ENCODE results near the gene PTPRM. TPM values are rescaled to one million over a fixed set of nuclear protein-coding genes. Genes with fewer than 3 reads are reported as not detected.

PTPRM gene
- total and polyA plus RNA-seq, 4 donors = 61.1 to 146 (median 87.5) TPM

- 85 to 90% methylated on average over 4 of the region's 4 CpGs for WGBS, 2 donors
- Histone ChIP-seq H3K27ac (ENCODE audit: low read depth in 1 of 2, low read length in 1 of 2) (no peak overlapping the region), H3K9me3 (ENCODE audit: control insufficient read depth in 4 of 4, insufficient read depth in 3 of 4, low read length in 3 of 4) (no peaks in the 10 kb centered on the region), H3K36me3 (ENCODE audit: control insufficient read depth in 4 of 4, insufficient read depth in 4 of 4, low read length in 4 of 4) (peaks cover 0 to 6% (median under 1%) of the 10 kb centered on the region in 4 donors), H3K4me3 (no peak overlapping the region), H3K9ac (ENCODE audit: insufficient read depth in 1 of 2, low read length in 2 of 2) (no peak overlapping the region), H3K27me3 (ENCODE audit: control insufficient read depth in 3 of 3, insufficient read depth in 3 of 3, low read length in 2 of 3) (no peaks in the 10 kb centered on the region), H3K4me1 (ENCODE audit: control insufficient read depth in 5 of 5, insufficient read depth in 5 of 5, low read length in 5 of 5) (no peaks in the 10 kb centered on the region)
- TF ChIP-seq, protein P1, sequence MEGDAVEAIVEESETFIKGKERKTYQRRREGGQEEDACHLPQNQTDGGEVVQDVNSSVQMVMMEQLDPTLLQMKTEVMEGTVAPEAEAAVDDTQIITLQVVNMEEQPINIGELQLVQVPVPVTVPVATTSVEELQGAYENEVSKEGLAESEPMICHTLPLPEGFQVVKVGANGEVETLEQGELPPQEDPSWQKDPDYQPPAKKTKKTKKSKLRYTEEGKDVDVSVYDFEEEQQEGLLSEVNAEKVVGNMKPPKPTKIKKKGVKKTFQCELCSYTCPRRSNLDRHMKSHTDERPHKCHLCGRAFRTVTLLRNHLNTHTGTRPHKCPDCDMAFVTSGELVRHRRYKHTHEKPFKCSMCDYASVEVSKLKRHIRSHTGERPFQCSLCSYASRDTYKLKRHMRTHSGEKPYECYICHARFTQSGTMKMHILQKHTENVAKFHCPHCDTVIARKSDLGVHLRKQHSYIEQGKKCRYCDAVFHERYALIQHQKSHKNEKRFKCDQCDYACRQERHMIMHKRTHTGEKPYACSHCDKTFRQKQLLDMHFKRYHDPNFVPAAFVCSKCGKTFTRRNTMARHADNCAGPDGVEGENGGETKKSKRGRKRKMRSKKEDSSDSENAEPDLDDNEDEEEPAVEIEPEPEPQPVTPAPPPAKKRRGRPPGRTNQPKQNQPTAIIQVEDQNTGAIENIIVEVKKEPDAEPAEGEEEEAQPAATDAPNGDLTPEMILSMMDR (IDR thresholded peaks at IDR 0.05; ENCODE audit: control extremely low read depth, extremely low read depth) = no peak
- DNase-seq (no peak), ATAC-seq (ENCODE audit: insufficient read depth, low FRiP score) (no peak)
Measured at GRCh38 chr18:8218197-8218596, 651.1 kb downstream of the PTPRM start.

DNA sequence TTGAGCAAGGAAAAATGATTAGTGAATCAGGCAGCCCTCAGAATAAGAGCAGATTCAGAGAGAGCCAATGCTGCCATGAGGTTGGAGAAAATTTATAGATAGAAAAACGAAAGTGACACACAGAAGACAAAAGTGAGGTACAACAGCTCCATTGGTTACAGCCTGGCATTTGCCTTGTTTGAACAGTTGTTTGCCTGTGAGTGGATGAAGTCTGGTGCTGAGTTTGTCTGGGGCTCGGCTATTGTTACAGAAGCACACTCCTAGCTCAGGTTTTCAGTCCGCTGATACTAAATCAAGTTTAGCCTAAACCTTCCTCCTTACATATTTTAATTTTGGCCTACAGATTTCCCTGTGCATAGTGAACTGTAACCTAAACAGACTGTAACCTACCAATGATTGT is 654.3 kb downstream of the PTPRM start:
- Histone ChIP-seq H3K4me1 (ENCODE audit: control insufficient read depth in 5 of 5, insufficient read depth in 5 of 5, low read length in 5 of 5) (no peaks in the 10 kb centered on the region), H3K27ac (ENCODE audit: low read depth in 1 of 2, low read length in 1 of 2) (no peak overlapping the region), H3K36me3 (ENCODE audit: control insufficient read depth in 4 of 4, insufficient read depth in 4 of 4, low read length in 4 of 4) (peaks cover 0 to 6% (median 2%) of the 10 kb centered on the region in 4 donors), H3K27me3 (ENCODE audit: control insufficient read depth in 3 of 3, insufficient read depth in 3 of 3, low read length in 2 of 3) (no peaks in the 10 kb centered on the region), H3K9me3 (ENCODE audit: control insufficient read depth in 4 of 4, insufficient read depth in 3 of 4, low read length in 3 of 4) (peaks cover 0 to 1% (median 0%) of the 10 kb centered on the region in 4 donors), H3K4me3 (no peak overlapping the region), H3K9ac (ENCODE audit: insufficient read depth in 1 of 2, low read length in 2 of 2) (no peak overlapping the region)
- TF ChIP-seq, protein P1 (IDR thresholded peaks at IDR 0.05; ENCODE audit: control extremely low read depth, extremely low read depth) = no peak
- ATAC-seq (ENCODE audit: insufficient read depth, low FRiP score) = no peak
- no peak for DNase-seq
- WGBS, 2 donors = 78 to 84% methylated on average over 3 of the region's 3 CpGs

GRCh38 chr18:8224576-8224975 is 657.5 kb downstream of the PTPRM start:
- Histone ChIP-seq H3K9ac (ENCODE audit: insufficient read depth in 1 of 2, low read length in 2 of 2) (no peak overlapping the region), H3K27ac (ENCODE audit: low read depth in 1 of 2, low read length in 1 of 2) (no peak overlapping the region), H3K36me3 (ENCODE audit: control insufficient read depth in 4 of 4, insufficient read depth in 4 of 4, low read length in 4 of 4) (peaks cover 0 to 6% (median 2%) of the 10 kb centered on the region in 4 donors), H3K4me3 (no peak overlapping the region), H3K27me3 (ENCODE audit: control insufficient read depth in 3 of 3, insufficient read depth in 3 of 3, low read length in 2 of 3) (no peaks in the 10 kb centered on the region), H3K4me1 (ENCODE audit: control insufficient read depth in 5 of 5, insufficient read depth in 5 of 5, low read length in 5 of 5) (no peaks in the 10 kb centered on the region), H3K9me3 (ENCODE audit: control insufficient read depth in 4 of 4, insufficient read depth in 3 of 4, low read length in 3 of 4) (peaks cover 0 to 1% (median 0%) of the 10 kb centered on the region in 4 donors)
- 95% methylated on average over 3 of the region's 3 CpGs for WGBS, 2 donors
- DNase-seq = no peak
- TF ChIP-seq, protein P1 (IDR thresholded peaks at IDR 0.05; ENCODE audit: control extremely low read depth, extremely low read depth) = no peak
- no peak for ATAC-seq (ENCODE audit: insufficient read depth, low FRiP score)

- no peak for DNase-seq
- Histone ChIP-seq H3K36me3 (ENCODE audit: control insufficient read depth in 4 of 4, insufficient read depth in 4 of 4, low read length in 4 of 4) (peaks cover 0 to 2% (median 0%) of the 10 kb centered on the region in 4 donors), H3K4me1 (ENCODE audit: control insufficient read depth in 5 of 5, insufficient read depth in 5 of 5, low read length in 5 of 5) (no peaks in the 10 kb centered on the region), H3K9ac (ENCODE audit: insufficient read depth in 1 of 2, low read length in 2 of 2) (no peak overlapping the region), H3K9me3 (ENCODE audit: control insufficient read depth in 4 of 4, insufficient read depth in 3 of 4, low read length in 3 of 4) (peaks cover 0 to 1% (median 0%) of the 10 kb centered on the region in 4 donors), H3K27me3 (ENCODE audit: control insufficient read depth in 3 of 3, insufficient read depth in 3 of 3, low read length in 2 of 3) (no peaks in the 10 kb centered on the region), H3K4me3 (no peak overlapping the region), H3K27ac (ENCODE audit: low read depth in 1 of 2, low read length in 1 of 2) (no peak overlapping the region)
- ATAC-seq (ENCODE audit: insufficient read depth, low FRiP score) = no peak
- TF ChIP-seq, protein P1 (IDR thresholded peaks at IDR 0.05; ENCODE audit: control extremely low read depth, extremely low read depth) = no peak
- 73 to 74% methylated on average over 5 of the region's 5 CpGs for WGBS, 2 donors
Measured at GRCh38 chr18:8229040-8229439, 661.9 kb downstream of the PTPRM start.

Data from lung (tissue), 12 donors.